Thoracic aorta (tissue), 2 donors: ENCODE results near the gene AP5S1. TPM values are rescaled to one million over a fixed set of nuclear protein-coding genes. Genes with fewer than 3 reads are reported as not detected.

ENCODE experiments used
- ATAC-seq: fragments of 150-250 bp; one replicate; pipeline ENCODE4 v1.8.0; 2017; ENCODE audit warnings: low read depth; ENCODE audit not compliant: insufficient number of reproducible peaks, low FRiP score
- DNase-seq: peaks from one replicate; pipeline ENCODE4 v3.0.0-alpha.2; 2020; ENCODE audit warnings: low spot score
- H3K27ac ChIP-seq, 2 donors: fragments of 200-600 bp; sonication (generic); 1 replicate in 1 of 2; 2 replicates in 1 of 2; pipeline ENCODE4 v1.5.1; 2016; ENCODE audit warnings: mild to moderate bottlenecking in 2 of 2, moderate library complexity in 2 of 2
- H3K27me3 ChIP-seq: fragments of 200-600 bp; sonication (generic); replicated peaks from 2 replicates; pipeline ENCODE4 v1.6.0; 2016; ENCODE audit warnings: mild to moderate bottlenecking; ENCODE audit not compliant: insufficient read depth
- H3K36me3 ChIP-seq: fragments of 200-600 bp; sonication (generic); one replicate; pipeline ENCODE4 v1.5.1; 2016
- H3K4me1 ChIP-seq, 2 donors: fragments of 200-600 bp; sonication (generic); 1 replicate in 1 of 2; 2 replicates in 1 of 2; pipeline versions ENCODE4 v1.5.1 to v1.6.0; 2016; ENCODE audit warnings: low read depth in 2 of 2, mild to moderate bottlenecking in 1 of 2; ENCODE audit not compliant: control insufficient read depth in 1 of 2
- H3K4me3 ChIP-seq: fragments of 200-600 bp; sonication (generic); 2 replicates; pipeline ENCODE4 v1.5.1; 2016; ENCODE audit warnings: mild to moderate bottlenecking
- H3K9me3 ChIP-seq: fragments of 200-600 bp; sonication (generic); 2 replicates; pipeline ENCODE4 v1.5.1; 2016
- CTCF ChIP-seq: fragments of 200-600 bp; sonication (generic); IDR thresholded peaks from one replicate; pipeline ENCODE4 v1.5.1; 2019; ENCODE audit warnings: antibody characterized with exemption
- total RNA-seq, 2 donors: library from RNA; depleted of rRNA; stranded (reverse); fragments of >200 nt; gene quantifications; one replicate each; pipeline versions ENCODE4 v1.1.0 to v1.2.3, GENCODE V29; 2016

AP5S1 gene
- total RNA-seq, 2 donors from 2014 or later, result 12.3 to 18.0 TPM

- Histone ChIP-seq H3K9me3 (no peaks in the 10 kb centered on the region), H3K36me3 (peaks cover 18% of the 10 kb centered on the region), H3K27me3 (no peaks in the 10 kb centered on the region), H3K4me3 (peak overlapping the region; percentile 82), H3K4me1 (peaks cover 4 to 21% of the 10 kb centered on the region in 2 donors), H3K27ac (peak overlapping the region; percentile 92 to 94)
- ATAC-seq, result no peak
- no peak for TF ChIP-seq CTCF
- DNase-seq, result no peak
Observed at GRCh38 chr20:3819411-3820047, 818 bp upstream of the AP5S1 start.

- no peak for DNase-seq
- TF ChIP-seq CTCF, result no peak
- Histone ChIP-seq H3K27me3 (no peaks in the 10 kb centered on the region), H3K4me3 (peak overlapping the region; percentile 82), H3K27ac (peak overlapping the region; percentile 92 to 94), H3K9me3 (no peaks in the 10 kb centered on the region), H3K36me3 (peaks cover 19% of the 10 kb centered on the region), H3K4me1 (peaks cover 4 to 21% of the 10 kb centered on the region in 2 donors)
- no peak for ATAC-seq
Observed at GRCh38 chr20:3820901-3821727, 767 bp downstream of the AP5S1 start.

- no peak for DNase-seq
- peaks cover 19% of the 10 kb centered on the region for H3K36me3 ChIP-seq
- H3K27ac ChIP-seq, result no peak overlapping the region
- H3K4me1 ChIP-seq, result peaks cover 4 to 21% of the 10 kb centered on the region in 2 donors
- TF ChIP-seq CTCF, result no peak
- no peaks in the 10 kb centered on the region for H3K9me3 ChIP-seq
- ATAC-seq, result no peak
- no peak overlapping the region for H3K4me3 ChIP-seq
- H3K27me3 ChIP-seq, result no peaks in the 10 kb centered on the region
Observed at GRCh38 chr20:3821996-3822395, 1.6 kb downstream of the AP5S1 start.

GRCh38 chr20:3823881-3824280, 3.5 kb downstream of the AP5S1 start:
- Histone ChIP-seq H3K36me3 (peaks cover 24% of the 10 kb centered on the region), H3K9me3 (no peaks in the 10 kb centered on the region), H3K27me3 (no peaks in the 10 kb centered on the region), H3K4me3 (no peak overlapping the region), H3K4me1 (peaks cover 4 to 13% of the 10 kb centered on the region in 2 donors), H3K27ac (no peak overlapping the region)
- no peak for ATAC-seq
- no peak for TF ChIP-seq CTCF
- DNase-seq, result no peak

GRCh38 chr20:3825526-3825925, 5.2 kb downstream of the AP5S1 start:
- Histone ChIP-seq H3K27ac (no peak overlapping the region), H3K4me3 (no peak overlapping the region), H3K27me3 (no peaks in the 10 kb centered on the region), H3K36me3 (peaks cover 24% of the 10 kb centered on the region), H3K9me3 (no peaks in the 10 kb centered on the region), H3K4me1 (peaks cover 0 to 6% of the 10 kb centered on the region in 2 donors)
- no peak for TF ChIP-seq CTCF
- ATAC-seq (no peak), DNase-seq (no peak)
